Parathyroid adenoma (tissue), 2 donors: ENCODE results near the gene RSU1.

Source experiments
- H2AFZ ChIP-seq: fragments of 300-600 bp; sonication (generic); one replicate; pipeline ENCODE4 v1.7.0; 2017; ENCODE audit warnings: antibody characterized with exemption, mild to moderate bottlenecking
- H3K27ac ChIP-seq: fragments of 300-600 bp; sonication (generic); one replicate; pipeline ENCODE4 v1.7.0; 2017
- H3K27me3 ChIP-seq: fragments of 300-600 bp; sonication (generic); one replicate; pipeline ENCODE4 v1.7.0; 2017; ENCODE audit warnings: low read length; ENCODE audit not compliant: control insufficient read depth, insufficient read depth
- H3K36me3 ChIP-seq: fragments of 300-600 bp; sonication (generic); one replicate; pipeline ENCODE4 v1.7.0; 2017; ENCODE audit warnings: low read length; ENCODE audit not compliant: control insufficient read depth, insufficient read depth
- H3K4me1 ChIP-seq: fragments of 300-600 bp; sonication (generic); one replicate; pipeline ENCODE4 v1.7.0; 2017; ENCODE audit warnings: control low read depth
- H3K4me2 ChIP-seq: fragments of 300-600 bp; sonication (generic); one replicate; pipeline ENCODE4 v1.7.0; 2017; ENCODE audit warnings: low read length
- H3K4me3 ChIP-seq: fragments of 300-600 bp; sonication (generic); one replicate; pipeline ENCODE4 v1.7.0; 2017; ENCODE audit warnings: low read depth, low read length
- H3K79me2 ChIP-seq: fragments of 300-600 bp; sonication (generic); one replicate; pipeline ENCODE4 v1.7.0; 2017; ENCODE audit warnings: control low read depth
- H3K9ac ChIP-seq: fragments of 300-600 bp; sonication (generic); one replicate; pipeline ENCODE4 v1.7.0; 2017; ENCODE audit warnings: mild to moderate bottlenecking
- H3K9me3 ChIP-seq: fragments of 300-600 bp; sonication (generic); one replicate; pipeline ENCODE4 v1.7.0; 2017; ENCODE audit warnings: low read length; ENCODE audit not compliant: control insufficient read depth
- TF ChIP-seq, protein P1 (sequence below): fragments of 300-600 bp; sonication (generic); IDR thresholded peaks from one replicate; pipeline ENCODE4 v1.7.0; 2017; ENCODE audit warnings: antibody characterized with exemption, mild to moderate bottlenecking
- donor health status: primary hyperparathyroidism.

The RSU1 gene

DNA sequence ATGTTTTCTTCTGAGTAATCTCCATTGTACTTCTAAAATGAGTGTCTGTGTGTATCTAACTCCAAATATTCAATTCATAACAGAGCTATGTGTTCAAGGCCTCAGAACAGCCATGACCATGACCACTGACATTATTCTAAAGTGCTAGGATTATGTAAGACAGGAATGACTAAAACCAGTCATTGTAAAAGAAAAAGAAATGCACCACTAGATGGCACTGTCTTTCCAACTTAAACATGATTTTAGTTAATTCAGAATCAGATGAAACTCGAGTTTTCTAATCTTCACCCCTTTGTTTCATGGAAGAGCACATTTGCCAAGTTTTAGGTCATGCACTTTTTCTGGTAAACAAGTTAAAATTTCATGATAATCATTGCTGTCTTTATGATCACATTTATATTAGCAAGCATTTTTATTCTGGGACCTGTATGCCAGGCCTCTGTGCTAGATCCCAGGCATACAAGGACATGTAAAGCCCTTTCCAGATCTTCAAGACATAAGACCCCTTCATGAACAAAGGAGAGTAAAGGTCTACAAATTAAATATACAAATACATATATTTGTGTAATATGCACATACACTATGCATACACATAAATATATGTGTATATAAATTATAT lies 26.1 kb upstream of the RSU1 start:
- Histone ChIP-seq H3K36me3 (no peaks in the 10 kb centered on the region), H3K4me3 (no peak overlapping the region), H3K27ac (no peak overlapping the region), H3K79me2 (no peaks in the 10 kb centered on the region), H3K9me3 (no peaks in the 10 kb centered on the region), H3K4me1 (peaks cover 15% of the 10 kb centered on the region), H3K27me3 (no peaks in the 10 kb centered on the region), H3K9ac (no peak overlapping the region), H3K4me2 (no peak overlapping the region), H2AFZ (no peak overlapping the region)
- TF ChIP-seq, protein P1, sequence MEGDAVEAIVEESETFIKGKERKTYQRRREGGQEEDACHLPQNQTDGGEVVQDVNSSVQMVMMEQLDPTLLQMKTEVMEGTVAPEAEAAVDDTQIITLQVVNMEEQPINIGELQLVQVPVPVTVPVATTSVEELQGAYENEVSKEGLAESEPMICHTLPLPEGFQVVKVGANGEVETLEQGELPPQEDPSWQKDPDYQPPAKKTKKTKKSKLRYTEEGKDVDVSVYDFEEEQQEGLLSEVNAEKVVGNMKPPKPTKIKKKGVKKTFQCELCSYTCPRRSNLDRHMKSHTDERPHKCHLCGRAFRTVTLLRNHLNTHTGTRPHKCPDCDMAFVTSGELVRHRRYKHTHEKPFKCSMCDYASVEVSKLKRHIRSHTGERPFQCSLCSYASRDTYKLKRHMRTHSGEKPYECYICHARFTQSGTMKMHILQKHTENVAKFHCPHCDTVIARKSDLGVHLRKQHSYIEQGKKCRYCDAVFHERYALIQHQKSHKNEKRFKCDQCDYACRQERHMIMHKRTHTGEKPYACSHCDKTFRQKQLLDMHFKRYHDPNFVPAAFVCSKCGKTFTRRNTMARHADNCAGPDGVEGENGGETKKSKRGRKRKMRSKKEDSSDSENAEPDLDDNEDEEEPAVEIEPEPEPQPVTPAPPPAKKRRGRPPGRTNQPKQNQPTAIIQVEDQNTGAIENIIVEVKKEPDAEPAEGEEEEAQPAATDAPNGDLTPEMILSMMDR: peak; percentile 65

- H3K27ac ChIP-seq: no peak overlapping the region
- H3K4me2 ChIP-seq: no peak overlapping the region
- no peak overlapping the region for H2AFZ ChIP-seq
- TF ChIP-seq, protein P1: no peak
- H3K4me1 ChIP-seq: no peaks in the 10 kb centered on the region
- no peak overlapping the region for H3K9ac ChIP-seq
- H3K36me3 ChIP-seq: no peaks in the 10 kb centered on the region
- H3K27me3 ChIP-seq: no peaks in the 10 kb centered on the region
- no peak overlapping the region for H3K4me3 ChIP-seq
- no peaks in the 10 kb centered on the region for H3K9me3 ChIP-seq
- no peaks in the 10 kb centered on the region for H3K79me2 ChIP-seq
These were observed 18.0 kb upstream of the RSU1 start for GRCh38 chr10:16835228-16835627.

DNA sequence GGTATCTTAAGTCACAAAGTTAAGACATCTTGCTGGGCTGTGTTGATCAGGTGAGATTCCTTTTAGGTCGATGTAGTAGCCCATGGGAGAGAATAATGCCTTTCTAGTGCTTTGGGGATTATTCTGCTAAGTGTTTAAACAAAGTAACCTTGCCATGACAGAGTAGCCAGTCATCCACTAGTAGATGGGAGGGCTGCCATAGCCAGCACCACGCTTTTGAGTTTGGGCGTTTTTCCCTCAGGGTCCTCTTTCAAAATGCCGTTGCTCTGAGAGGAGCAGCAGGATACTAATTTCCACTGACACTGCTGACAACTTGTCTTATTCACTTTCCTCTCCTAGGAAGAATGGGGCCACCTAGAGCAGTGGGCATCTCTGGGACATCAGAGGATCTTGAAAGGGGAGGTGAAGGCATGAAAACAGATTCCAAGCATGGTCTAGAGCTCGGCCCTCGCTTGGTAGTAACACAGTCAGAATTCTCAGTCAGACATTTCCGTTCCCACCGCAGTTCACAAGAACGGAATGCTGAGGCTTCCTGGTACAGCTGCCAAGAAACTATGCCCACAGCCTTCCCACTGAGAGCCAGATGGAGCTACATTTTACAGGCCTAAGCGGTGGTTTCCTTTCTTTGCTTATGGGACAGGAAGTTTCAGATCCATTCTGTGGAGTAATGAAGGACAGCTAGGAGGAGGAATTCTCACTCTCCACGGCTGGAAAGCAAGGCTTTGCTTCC lies 15.3 kb upstream of the RSU1 start:
- TF ChIP-seq, protein P1: no peak
- Histone ChIP-seq H3K79me2 (no peaks in the 10 kb centered on the region), H3K27me3 (no peaks in the 10 kb centered on the region), H3K9ac (no peak overlapping the region), H3K36me3 (no peaks in the 10 kb centered on the region), H3K9me3 (no peaks in the 10 kb centered on the region), H3K4me3 (no peak overlapping the region), H3K27ac (peak overlapping the region; percentile 40), H3K4me1 (no peaks in the 10 kb centered on the region), H2AFZ (peak overlapping the region; percentile 50), H3K4me2 (no peak overlapping the region)

DNA sequence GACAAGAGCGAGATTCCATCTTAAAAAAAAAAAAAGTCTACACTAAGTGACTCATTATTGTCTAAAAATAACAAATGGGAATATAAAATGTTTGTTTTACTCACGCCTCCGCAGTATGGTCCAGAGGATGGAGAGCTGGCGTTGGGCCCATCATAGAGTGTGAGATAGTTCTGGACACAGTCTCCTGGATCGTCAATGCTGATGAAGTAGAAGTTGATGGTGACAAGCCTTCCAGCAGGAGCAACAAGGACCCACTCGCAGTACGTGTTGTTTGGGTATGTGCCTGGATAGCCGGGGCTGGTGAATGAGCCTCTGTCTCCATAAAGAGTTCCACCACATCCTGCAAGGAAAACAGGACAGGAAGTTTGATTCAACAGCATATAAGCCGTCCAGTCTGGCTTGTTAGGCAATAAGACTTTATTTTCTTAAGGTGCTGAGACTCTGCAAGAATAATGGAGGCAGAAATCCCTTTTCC lies 11.5 kb upstream of the RSU1 start:
- H3K27me3 ChIP-seq: no peaks in the 10 kb centered on the region

More for the DNA sequence above, 11.5 kb upstream of the RSU1 start:
- Histone ChIP-seq H3K27ac (no peak overlapping the region), H3K36me3 (no peaks in the 10 kb centered on the region), H3K4me3 (no peak overlapping the region), H3K79me2 (no peaks in the 10 kb centered on the region), H2AFZ (peak overlapping the region; percentile 35), H3K4me1 (no peaks in the 10 kb centered on the region), H3K9ac (no peak overlapping the region), H3K9me3 (no peaks in the 10 kb centered on the region), H3K4me2 (no peak overlapping the region)
- TF ChIP-seq, protein P1: no peak
